ENCODE data around the gene SH3GL2.

The SH3GL2 gene

GRCh38 chr9:17734674-17735073, 155.8 kb downstream of the SH3GL2 start:
- Histone ChIP-seq H3K4me3 (replicated peaks; ENCODE audit: low read depth, low read length) (no peak overlapping the region), H3K27me3 (replicated peaks; ENCODE audit: control insufficient read depth, insufficient read depth, low read length) (no peaks in the 10 kb centered on the region), H3K36me3 (ENCODE audit: control insufficient read depth, insufficient read depth, low read length) (no peaks in the 10 kb centered on the region)
- DNase-seq (ENCODE audit: extremely low read depth, insufficient read length) = no peak
- TF ChIP-seq CTCF (IDR thresholded peaks at IDR 0.05; ENCODE audit: insufficient read depth, low read length, poor library complexity, severe bottlenecking) = no peak

GRCh38 chr9:17735859-17736258, 157.0 kb downstream of the SH3GL2 start:
- DNase-seq (ENCODE audit: extremely low read depth, insufficient read length) = no peak
- no peaks in the 10 kb centered on the region for H3K36me3 ChIP-seq (ENCODE audit: control insufficient read depth, insufficient read depth, low read length)
- TF ChIP-seq CTCF (IDR thresholded peaks at IDR 0.05; ENCODE audit: insufficient read depth, low read length, poor library complexity, severe bottlenecking) = no peak
- no peaks in the 10 kb centered on the region for H3K27me3 ChIP-seq (replicated peaks; ENCODE audit: control insufficient read depth, insufficient read depth, low read length)
- no peak overlapping the region for H3K4me3 ChIP-seq (replicated peaks; ENCODE audit: low read depth, low read length)

GRCh38 chr9:17739022-17739421, 160.2 kb downstream of the SH3GL2 start:
- no peak for DNase-seq (ENCODE audit: extremely low read depth, insufficient read length)

GRCh38 chr9:17739736-17740135, 160.9 kb downstream of the SH3GL2 start:
- Histone ChIP-seq H3K27me3 (replicated peaks; ENCODE audit: control insufficient read depth, insufficient read depth, low read length) (no peaks in the 10 kb centered on the region), H3K36me3 (ENCODE audit: control insufficient read depth, insufficient read depth, low read length) (no peaks in the 10 kb centered on the region), H3K4me3 (replicated peaks; ENCODE audit: low read depth, low read length) (no peak overlapping the region)
- TF ChIP-seq CTCF (IDR thresholded peaks at IDR 0.05; ENCODE audit: insufficient read depth, low read length, poor library complexity, severe bottlenecking) = no peak
- no peak for DNase-seq (ENCODE audit: extremely low read depth, insufficient read length)

More at GRCh38 chr9:17739022-17739421, 160.2 kb downstream of the SH3GL2 start:
- no peaks in the 10 kb centered on the region for H3K27me3 ChIP-seq (replicated peaks; ENCODE audit: control insufficient read depth, insufficient read depth, low read length)
- H3K4me3 ChIP-seq (replicated peaks; ENCODE audit: low read depth, low read length) = no peak overlapping the region
- H3K36me3 ChIP-seq (ENCODE audit: control insufficient read depth, insufficient read depth, low read length) = no peaks in the 10 kb centered on the region
- TF ChIP-seq CTCF (IDR thresholded peaks at IDR 0.05; ENCODE audit: insufficient read depth, low read length, poor library complexity, severe bottlenecking) = no peak

GRCh38 chr9:17742067-17742466, 163.2 kb downstream of the SH3GL2 start:
- Histone ChIP-seq H3K4me3 (replicated peaks; ENCODE audit: low read depth, low read length) (no peak overlapping the region), H3K27me3 (replicated peaks; ENCODE audit: control insufficient read depth, insufficient read depth, low read length) (no peaks in the 10 kb centered on the region), H3K36me3 (ENCODE audit: control insufficient read depth, insufficient read depth, low read length) (no peaks in the 10 kb centered on the region)
- DNase-seq (ENCODE audit: extremely low read depth, insufficient read length) = no peak
- TF ChIP-seq CTCF (IDR thresholded peaks at IDR 0.05; ENCODE audit: insufficient read depth, low read length, poor library complexity, severe bottlenecking) = no peak

GRCh38 chr9:17744786-17745185, 165.9 kb downstream of the SH3GL2 start:
- no peak for DNase-seq (ENCODE audit: extremely low read depth, insufficient read length)
- Histone ChIP-seq H3K4me3 (replicated peaks; ENCODE audit: low read depth, low read length) (no peak overlapping the region), H3K27me3 (replicated peaks; ENCODE audit: control insufficient read depth, insufficient read depth, low read length) (no peaks in the 10 kb centered on the region), H3K36me3 (ENCODE audit: control insufficient read depth, insufficient read depth, low read length) (no peaks in the 10 kb centered on the region)
- no peak for TF ChIP-seq CTCF (IDR thresholded peaks at IDR 0.05; ENCODE audit: insufficient read depth, low read length, poor library complexity, severe bottlenecking)

All from GM06990 (cell line).